GM18526 (cell line): Measurements from ENCODE around the gene DUSP22.
A peak's percentile ranks its signal among the peaks of the same experiment; 100 is the strongest.

ENCODE experiments used
- POLR2A ChIP-seq: IDR thresholded peaks from 3 replicates; pipeline ENCODE4 v1.6.1; 2011; ENCODE audit not compliant: insufficient read length; ENCODE audit errors: extremely low read depth

The DUSP22 gene

GRCh38 chr6:273551-274058 lies 18.7 kb upstream of the DUSP22 start:
- TF ChIP-seq POLR2A: no peak

- TF ChIP-seq POLR2A: no peak
Observed at GRCh38 chr6:277746-278145, 14.5 kb upstream of the DUSP22 start.

- TF ChIP-seq POLR2A: no peak
Observed at GRCh38 chr6:278494-278893, 13.8 kb upstream of the DUSP22 start.

- no peak for TF ChIP-seq POLR2A
Observed at GRCh38 chr6:279341-280029, 12.8 kb upstream of the DUSP22 start.

- TF ChIP-seq POLR2A: no peak
Observed at GRCh38 chr6:280775-281468, 11.4 kb upstream of the DUSP22 start.

- TF ChIP-seq POLR2A: no peak
Observed at GRCh38 chr6:281469-282103, 10.7 kb upstream of the DUSP22 start.

GRCh38 chr6:282177-282866 lies 10.0 kb upstream of the DUSP22 start:
- TF ChIP-seq POLR2A: no peak

- TF ChIP-seq POLR2A: no peak
Observed at GRCh38 chr6:282867-283416, 9.3 kb upstream of the DUSP22 start.

- no peak for TF ChIP-seq POLR2A
Observed at GRCh38 chr6:284486-284885, 7.8 kb upstream of the DUSP22 start.

GRCh38 chr6:285030-285771 lies 7.1 kb upstream of the DUSP22 start:
- TF ChIP-seq POLR2A: no peak

- TF ChIP-seq POLR2A: no peak
Observed at GRCh38 chr6:286681-287488, 5.4 kb upstream of the DUSP22 start.

GRCh38 chr6:287489-287860 lies 4.8 kb upstream of the DUSP22 start:
- no peak for TF ChIP-seq POLR2A

- TF ChIP-seq POLR2A: no peak
Observed at GRCh38 chr6:288866-289265, 3.4 kb upstream of the DUSP22 start.

- peak; percentile 53 for TF ChIP-seq POLR2A
Observed at GRCh38 chr6:290111-290922, 2.0 kb upstream of the DUSP22 start.
